WTC11 (cell line): ENCODE results near the gene TEKTIP1. TPM values are rescaled to one million over a fixed set of nuclear protein-coding genes. Genes with fewer than 3 reads are reported as not detected.
A peak's percentile ranks its signal among the peaks of the same experiment; 100 is the strongest.

Source experiments
- ATAC-seq: fragments of 200-7000 bp; cut with Tn5 transposase; 2 replicates; pipeline ENCODE4 v1.10.0; 2021; ENCODE audit warnings: mild to moderate bottlenecking, moderate library complexity
- CTCF ChIA-PET: fragments of 300-600 bp; sonication (Branson Sonifier 250); formaldehyde crosslinking; loops from one replicate; lab custom pipeline; 2021; ENCODE audit warnings: antibody characterized with exemption; lab: Charles Lee
- POLR2A ChIA-PET: fragments of 350-600 bp; sonication (Branson Sonifier 250); formaldehyde crosslinking; loops from one replicate; lab custom pipeline; 2021; ENCODE audit warnings: antibody characterized with exemption; lab: Charles Lee
- DNase-seq: peaks from one replicate; pipeline ENCODE4 v3.0.0; 2021; ENCODE audit warnings: low spot score
- H3K27ac Mint-ChIP-seq: 2 replicates; pipeline ENCODE4 v1.8.0; 2021; ENCODE audit warnings: mixed read lengths
- H3K27me3 Mint-ChIP-seq: 2 replicates; pipeline ENCODE4 v1.8.0; 2021; ENCODE audit warnings: low read depth, mild to moderate bottlenecking, moderate library complexity, mixed read lengths
- H3K36me3 Mint-ChIP-seq: 2 replicates; pipeline ENCODE4 v1.8.0; 2021; ENCODE audit warnings: mixed read lengths
- H3K4me1 Mint-ChIP-seq: 2 replicates; pipeline ENCODE4 v1.8.0; 2022; ENCODE audit warnings: mixed read lengths
- H3K4me3 Mint-ChIP-seq: 2 replicates; pipeline ENCODE4 v1.8.0; 2021; ENCODE audit warnings: mild to moderate bottlenecking, moderate library complexity, mixed read lengths
- H3K9me3 Mint-ChIP-seq: 2 replicates; pipeline ENCODE4 v1.8.0; 2021; ENCODE audit warnings: mixed read lengths
- ATF1 ChIP-seq: sonication (generic); formaldehyde crosslinking; IDR thresholded peaks from 2 replicates; pipeline ENCODE4 v1.8.1; 2023; ENCODE audit warnings: mild to moderate bottlenecking, moderate library complexity, missing genetic modification reagents
- FOXJ3 ChIP-seq: sonication (generic); formaldehyde crosslinking; IDR thresholded peaks from 2 replicates; pipeline ENCODE4 v1.9.0; 2021; ENCODE audit warnings: missing genetic modification reagents, mild to moderate bottlenecking, borderline replicate concordance
- GTF2I ChIP-seq: fragments of 250-450 bp; sonication (Bioruptor Pico); conservative IDR thresholded peaks from 2 replicates; pipeline ENCODE4 v1.4.0; 2021; ENCODE audit warnings: mild to moderate bottlenecking
- HMGA2 ChIP-seq: fragments of 250-450 bp; sonication (Bioruptor Pico); IDR thresholded peaks from 2 replicates; pipeline ENCODE4 v1.4.0; 2021; ENCODE audit warnings: mild to moderate bottlenecking, moderate library complexity
- IRF2 ChIP-seq: sonication (generic); formaldehyde crosslinking; IDR thresholded peaks from 2 replicates; pipeline ENCODE4 v1.8.0; 2022; ENCODE audit warnings: low read depth, missing genetic modification reagents, borderline replicate concordance
- JUN ChIP-seq: sonication (generic); formaldehyde crosslinking; IDR thresholded peaks from 2 replicates; pipeline ENCODE4 v1.8.0; 2023; ENCODE audit warnings: mild to moderate bottlenecking, missing genetic modification reagents
- KAT7 ChIP-seq: sonication (generic); formaldehyde crosslinking; IDR thresholded peaks from 2 replicates; pipeline ENCODE4 v1.8.1; 2023; ENCODE audit warnings: missing genetic modification reagents, mild to moderate bottlenecking, borderline replicate concordance
- MXD4 ChIP-seq: fragments of 250-450 bp; sonication (Bioruptor Pico); IDR thresholded peaks from 2 replicates; pipeline ENCODE4 v1.8.0; 2021; ENCODE audit warnings: mild to moderate bottlenecking, moderate library complexity, borderline replicate concordance
- MYBL2 ChIP-seq: sonication (generic); formaldehyde crosslinking; IDR thresholded peaks from 2 replicates; pipeline ENCODE4 v1.8.1; 2023; ENCODE audit warnings: mild to moderate bottlenecking, moderate library complexity, missing genetic modification reagents
- NFE2L1 ChIP-seq: sonication (generic); formaldehyde crosslinking; IDR thresholded peaks from 2 replicates; pipeline ENCODE4 v1.8.1; 2023; ENCODE audit warnings: missing genetic modification reagents
- NFYB ChIP-seq: sonication (generic); formaldehyde crosslinking; conservative IDR thresholded peaks from 2 replicates; pipeline ENCODE4 v1.8.0; 2022; ENCODE audit warnings: low read depth, missing genetic modification reagents
- TEAD1 ChIP-seq: sonication (generic); formaldehyde crosslinking; IDR thresholded peaks from 2 replicates; pipeline ENCODE4 v1.8.0; 2022; ENCODE audit warnings: mild to moderate bottlenecking, missing genetic modification reagents
- ZNF232 ChIP-seq: sonication (generic); formaldehyde crosslinking; IDR thresholded peaks from 2 replicates; pipeline ENCODE4 v1.8.0; 2022; ENCODE audit warnings: mild to moderate bottlenecking, missing genetic modification reagents
- ZNF263 ChIP-seq: sonication (generic); formaldehyde crosslinking; IDR thresholded peaks from 2 replicates; pipeline ENCODE4 v1.8.1; 2022; ENCODE audit warnings: low read depth, mild to moderate bottlenecking, moderate library complexity, missing genetic modification reagents
- ZNF396 ChIP-seq: fragments of 250-450 bp; sonication (Bioruptor Pico); IDR thresholded peaks from 2 replicates; pipeline ENCODE4 v1.8.0; 2021; ENCODE audit warnings: mild to moderate bottlenecking, moderate library complexity, borderline replicate concordance
- total RNA-seq: library from RNA; stranded (reverse); gene quantifications from 3 replicates; pipeline ENCODE4 v1.2.3, GENCODE V29; 2021
- TF ChIP-seq, protein P1 (sequence below): sonication (generic); formaldehyde crosslinking; IDR thresholded peaks from 2 replicates; pipeline ENCODE4 v1.8.0; 2023; ENCODE audit warnings: missing genetic modification reagents
- TF ChIP-seq, protein P2 (sequence below): sonication (generic); formaldehyde crosslinking; IDR thresholded peaks from 2 replicates; pipeline ENCODE4 v1.8.0; 2022; ENCODE audit warnings: mild to moderate bottlenecking, missing genetic modification reagents
- TF ChIP-seq, protein P3 (sequence below): sonication (generic); formaldehyde crosslinking; IDR thresholded peaks from 2 replicates; pipeline ENCODE4 v1.8.1; 2023; ENCODE audit warnings: mild to moderate bottlenecking, moderate library complexity, missing genetic modification reagents
- TF ChIP-seq, protein P4 (sequence below): sonication (generic); formaldehyde crosslinking; IDR thresholded peaks from 2 replicates; pipeline ENCODE4 v1.8.1; 2023; ENCODE audit warnings: mild to moderate bottlenecking, missing genetic modification reagents
- TF ChIP-seq, protein P5 (sequence below): sonication (generic); formaldehyde crosslinking; IDR thresholded peaks from 2 replicates; pipeline ENCODE4 v1.8.1; 2022; ENCODE audit warnings: mild to moderate bottlenecking, moderate library complexity, missing genetic modification reagents
- TF ChIP-seq, protein P6 (sequence below): sonication (generic); formaldehyde crosslinking; IDR thresholded peaks from 2 replicates; pipeline ENCODE4 v1.8.0; 2022; ENCODE audit warnings: mild to moderate bottlenecking, missing genetic modification reagents
- TF ChIP-seq, protein P7 (sequence below): sonication (generic); formaldehyde crosslinking; IDR thresholded peaks from 2 replicates; pipeline ENCODE4 v1.8.1; 2023; ENCODE audit warnings: mild to moderate bottlenecking, missing genetic modification reagents, moderate library complexity
- TF ChIP-seq, protein P8 (sequence below): fragments of 250-450 bp; sonication (Bioruptor Pico); conservative IDR thresholded peaks from 2 replicates; pipeline ENCODE4 v1.9.0; 2021; ENCODE audit warnings: mild to moderate bottlenecking

The TEKTIP1 gene
- total RNA-seq, 1 experiment from 2014 or later = 6.3 TPM

DNA sequence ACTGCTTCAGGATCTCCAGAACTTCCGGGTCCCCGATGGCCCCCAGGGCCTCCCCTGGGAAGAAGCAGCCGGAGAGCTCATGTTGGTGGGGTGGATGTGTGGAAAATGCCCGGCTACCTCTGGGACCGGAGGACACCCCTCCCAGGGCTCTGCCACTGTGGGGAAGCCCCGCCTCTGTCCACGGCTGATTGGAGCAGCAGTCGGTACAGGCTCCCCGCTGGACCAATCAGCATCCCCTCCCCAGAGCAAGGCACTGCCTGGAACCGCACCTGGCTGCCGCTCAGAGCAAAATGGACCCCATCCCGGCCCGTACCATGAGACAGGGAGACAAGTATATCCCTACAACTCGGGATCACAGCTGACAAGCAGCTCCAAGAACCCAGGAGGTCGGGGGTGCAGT is 44.9 kb upstream of the TEKTIP1 start:
- Mint-ChIP-seq H3K36me3 (peaks cover 31% of the 10 kb centered on the region), H3K9me3 (no peaks in the 10 kb centered on the region), H3K27me3 (no peaks in the 10 kb centered on the region), H3K4me3 (no peak overlapping the region), H3K4me1 (0 out of 2 replicates have a peak, but pooled peaks cover under 1% of the 10 kb centered on the region), H3K27ac (no peak overlapping the region)
- no peak for TF ChIP-seq IRF2 (CRISPR knock-in tag)
- peak; percentile 85 for TF ChIP-seq NFYB (CRISPR knock-in tag)
- TF ChIP-seq MXD4 (CRISPR knock-in tag) = no peak
- no peak for TF ChIP-seq KAT7 (CRISPR knock-in tag)
- TF ChIP-seq FOXJ3 (CRISPR knock-in tag) = no peak
- CTCF ChIA-PET = interaction anchor here (1.0 to 2.3 kb wide), 3 partner anchors 9 to 189 kb away, joined by 3 to 16 read pairs (median 3); partner anchors contain the start of gene SMIM44
- DNase-seq (peak; percentile 88), ATAC-seq (peak; percentile 100)
- POLR2A ChIA-PET = interaction anchor here (0.6 kb wide), 1 partner anchor 9 kb away, joined by 4 read pairs; no protein-coding TSS in a partner anchor

DNA sequence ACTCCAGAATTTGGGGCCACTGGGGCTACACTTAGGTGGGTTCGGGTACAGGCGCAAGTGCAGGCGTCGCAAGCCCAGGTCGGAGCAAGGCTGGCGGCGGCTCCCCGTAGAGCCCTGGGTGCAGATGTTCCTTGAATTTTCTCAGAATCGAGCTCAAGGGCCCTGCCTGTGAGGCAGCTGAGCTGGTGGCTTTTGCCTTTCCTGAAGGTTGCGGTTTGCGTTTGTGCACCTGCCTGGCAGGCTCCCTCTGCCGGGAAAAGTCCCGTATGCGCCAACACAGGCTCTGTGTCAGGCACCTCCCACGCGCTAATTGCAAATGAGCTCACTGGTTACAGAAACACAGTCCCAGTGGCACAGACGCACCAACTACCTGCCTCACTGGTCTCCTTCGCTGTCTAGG is 44.4 kb upstream of the TEKTIP1 start:
- TF ChIP-seq GTF2I (CRISPR knock-in tag) (no peak), JUN (CRISPR knock-in tag) (no peak), TEAD1 (no peak), ZNF263 (no peak), NFE2L1 (CRISPR knock-in tag) (no peak), ZNF232 (CRISPR knock-in tag) (no peak), ATF1 (CRISPR knock-in tag) (no peak), MYBL2 (CRISPR knock-in tag) (no peak), ZNF396 (CRISPR knock-in tag) (no peak), HMGA2 (CRISPR knock-in tag) (no peak)
- TF ChIP-seq, protein P1, sequence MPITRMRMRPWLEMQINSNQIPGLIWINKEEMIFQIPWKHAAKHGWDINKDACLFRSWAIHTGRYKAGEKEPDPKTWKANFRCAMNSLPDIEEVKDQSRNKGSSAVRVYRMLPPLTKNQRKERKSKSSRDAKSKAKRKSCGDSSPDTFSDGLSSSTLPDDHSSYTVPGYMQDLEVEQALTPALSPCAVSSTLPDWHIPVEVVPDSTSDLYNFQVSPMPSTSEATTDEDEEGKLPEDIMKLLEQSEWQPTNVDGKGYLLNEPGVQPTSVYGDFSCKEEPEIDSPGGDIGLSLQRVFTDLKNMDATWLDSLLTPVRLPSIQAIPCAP (CRISPR knock-in tag) = no peak
- TF ChIP-seq, protein P2, sequence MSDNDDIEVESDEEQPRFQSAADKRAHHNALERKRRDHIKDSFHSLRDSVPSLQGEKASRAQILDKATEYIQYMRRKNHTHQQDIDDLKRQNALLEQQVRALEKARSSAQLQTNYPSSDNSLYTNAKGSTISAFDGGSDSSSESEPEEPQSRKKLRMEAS = no peak
- TF ChIP-seq, protein P3, sequence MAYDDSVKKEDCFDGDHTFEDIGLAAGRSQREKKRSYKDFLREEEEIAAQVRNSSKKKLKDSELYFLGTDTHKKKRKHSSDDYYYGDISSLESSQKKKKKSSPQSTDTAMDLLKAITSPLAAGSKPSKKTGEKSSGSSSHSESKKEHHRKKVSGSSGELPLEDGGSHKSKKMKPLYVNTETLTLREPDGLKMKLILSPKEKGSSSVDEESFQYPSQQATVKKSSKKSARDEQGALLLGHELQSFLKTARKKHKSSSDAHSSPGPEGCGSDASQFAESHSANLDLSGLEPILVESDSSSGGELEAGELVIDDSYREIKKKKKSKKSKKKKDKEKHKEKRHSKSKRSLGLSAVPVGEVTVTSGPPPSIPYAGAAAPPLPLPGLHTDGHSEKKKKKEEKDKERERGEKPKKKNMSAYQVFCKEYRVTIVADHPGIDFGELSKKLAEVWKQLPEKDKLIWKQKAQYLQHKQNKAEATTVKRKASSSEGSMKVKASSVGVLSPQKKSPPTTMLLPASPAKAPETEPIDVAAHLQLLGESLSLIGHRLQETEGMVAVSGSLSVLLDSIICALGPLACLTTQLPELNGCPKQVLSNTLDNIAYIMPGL (CRISPR knock-in tag) = no peak
- TF ChIP-seq, protein P4, sequence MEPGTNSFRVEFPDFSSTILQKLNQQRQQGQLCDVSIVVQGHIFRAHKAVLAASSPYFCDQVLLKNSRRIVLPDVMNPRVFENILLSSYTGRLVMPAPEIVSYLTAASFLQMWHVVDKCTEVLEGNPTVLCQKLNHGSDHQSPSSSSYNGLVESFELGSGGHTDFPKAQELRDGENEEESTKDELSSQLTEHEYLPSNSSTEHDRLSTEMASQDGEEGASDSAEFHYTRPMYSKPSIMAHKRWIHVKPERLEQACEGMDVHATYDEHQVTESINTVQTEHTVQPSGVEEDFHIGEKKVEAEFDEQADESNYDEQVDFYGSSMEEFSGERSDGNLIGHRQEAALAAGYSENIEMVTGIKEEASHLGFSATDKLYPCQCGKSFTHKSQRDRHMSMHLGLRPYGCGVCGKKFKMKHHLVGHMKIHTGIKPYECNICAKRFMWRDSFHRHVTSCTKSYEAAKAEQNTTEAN (CRISPR knock-in tag) = no peak
- TF ChIP-seq, protein P5, sequence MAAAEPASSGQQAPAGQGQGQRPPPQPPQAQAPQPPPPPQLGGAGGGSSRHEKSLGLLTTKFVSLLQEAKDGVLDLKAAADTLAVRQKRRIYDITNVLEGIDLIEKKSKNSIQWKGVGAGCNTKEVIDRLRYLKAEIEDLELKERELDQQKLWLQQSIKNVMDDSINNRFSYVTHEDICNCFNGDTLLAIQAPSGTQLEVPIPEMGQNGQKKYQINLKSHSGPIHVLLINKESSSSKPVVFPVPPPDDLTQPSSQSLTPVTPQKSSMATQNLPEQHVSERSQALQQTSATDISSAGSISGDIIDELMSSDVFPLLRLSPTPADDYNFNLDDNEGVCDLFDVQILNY (CRISPR knock-in tag) = no peak
- TF ChIP-seq, protein P6, sequence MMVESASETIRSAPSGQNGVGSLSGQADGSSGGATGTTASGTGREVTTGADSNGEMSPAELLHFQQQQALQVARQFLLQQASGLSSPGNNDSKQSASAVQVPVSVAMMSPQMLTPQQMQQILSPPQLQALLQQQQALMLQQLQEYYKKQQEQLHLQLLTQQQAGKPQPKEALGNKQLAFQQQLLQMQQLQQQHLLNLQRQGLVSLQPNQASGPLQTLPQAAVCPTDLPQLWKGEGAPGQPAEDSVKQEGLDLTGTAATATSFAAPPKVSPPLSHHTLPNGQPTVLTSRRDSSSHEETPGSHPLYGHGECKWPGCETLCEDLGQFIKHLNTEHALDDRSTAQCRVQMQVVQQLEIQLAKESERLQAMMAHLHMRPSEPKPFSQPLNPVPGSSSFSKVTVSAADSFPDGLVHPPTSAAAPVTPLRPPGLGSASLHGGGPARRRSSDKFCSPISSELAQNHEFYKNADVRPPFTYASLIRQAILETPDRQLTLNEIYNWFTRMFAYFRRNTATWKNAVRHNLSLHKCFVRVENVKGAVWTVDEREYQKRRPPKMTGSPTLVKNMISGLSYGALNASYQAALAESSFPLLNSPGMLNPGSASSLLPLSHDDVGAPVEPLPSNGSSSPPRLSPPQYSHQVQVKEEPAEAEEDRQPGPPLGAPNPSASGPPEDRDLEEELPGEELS = no peak
- TF ChIP-seq, protein P7, sequence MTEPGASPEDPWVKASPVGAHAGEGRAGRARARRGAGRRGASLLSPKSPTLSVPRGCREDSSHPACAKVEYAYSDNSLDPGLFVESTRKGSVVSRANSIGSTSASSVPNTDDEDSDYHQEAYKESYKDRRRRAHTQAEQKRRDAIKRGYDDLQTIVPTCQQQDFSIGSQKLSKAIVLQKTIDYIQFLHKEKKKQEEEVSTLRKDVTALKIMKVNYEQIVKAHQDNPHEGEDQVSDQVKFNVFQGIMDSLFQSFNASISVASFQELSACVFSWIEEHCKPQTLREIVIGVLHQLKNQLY (CRISPR knock-in tag) = no peak
- TF ChIP-seq, protein P8, sequence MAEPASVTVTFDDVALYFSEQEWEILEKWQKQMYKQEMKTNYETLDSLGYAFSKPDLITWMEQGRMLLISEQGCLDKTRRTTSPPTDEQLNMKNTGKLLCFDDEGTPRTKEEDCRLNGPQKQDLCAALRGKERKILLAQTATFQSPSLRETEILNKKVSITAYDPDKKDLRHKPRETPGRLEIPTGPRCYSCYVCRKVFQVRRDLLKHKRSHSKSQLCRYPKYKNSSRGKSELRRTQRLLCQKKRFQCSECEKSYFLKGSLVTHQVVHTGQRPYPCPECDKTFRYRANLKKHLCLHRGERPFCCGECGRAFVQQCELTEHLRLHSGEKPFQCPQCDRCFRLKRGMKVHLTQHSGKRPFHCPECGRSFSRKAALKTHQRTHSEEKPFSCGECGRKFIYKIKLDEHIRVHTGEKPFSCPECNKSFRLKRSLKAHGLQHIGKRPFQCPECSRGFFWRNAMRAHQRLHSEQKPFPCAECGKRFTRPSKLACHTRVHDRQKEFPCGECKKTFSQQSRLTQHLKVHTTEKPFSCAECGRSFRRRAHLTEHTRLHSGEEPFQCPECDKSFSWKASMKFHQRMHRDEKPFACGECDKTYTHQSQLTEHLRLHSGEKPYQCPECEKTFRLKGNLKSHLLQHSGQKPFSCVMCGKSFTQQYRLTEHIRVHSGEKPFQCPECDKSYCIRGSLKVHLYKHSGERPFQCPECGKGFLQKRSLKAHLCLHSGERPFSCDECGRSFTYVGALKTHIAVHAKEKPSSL = no peak
- CTCF ChIA-PET = interaction anchor here (1.0 to 2.3 kb wide), 3 partner anchors 9 to 189 kb away, joined by 3 to 16 read pairs (median 3); partner anchors contain the start of gene SMIM44
- POLR2A ChIA-PET = interaction anchor here (0.6 kb wide), 1 partner anchor 10 kb away, joined by 4 read pairs; no protein-coding TSS in a partner anchor
- no peak for DNase-seq
- H3K36me3 Mint-ChIP-seq = peaks cover 31% of the 10 kb centered on the region
- H3K4me3 Mint-ChIP-seq = no peak overlapping the region
- H3K27ac Mint-ChIP-seq = no peak overlapping the region
- no peaks in the 10 kb centered on the region for H3K9me3 Mint-ChIP-seq
- 0 out of 2 replicates have a peak, but pooled peaks cover 3% of the 10 kb centered on the region for H3K4me1 Mint-ChIP-seq
- no peaks in the 10 kb centered on the region for H3K27me3 Mint-ChIP-seq
- ATAC-seq = no peak
